K562 (cell line): Measurements from ENCODE around the gene ANTKMT. TPM values are rescaled to one million over a fixed set of nuclear protein-coding genes. Genes with fewer than 3 reads are reported as not detected.

Experiments used
- BHLHE40 ChIP-seq: IDR thresholded peaks from 2 replicates; pipeline ENCODE4 v1.6.1; 2011; ENCODE audit warnings: low read length, improper control_type of control experiment
- CC2D1A ChIP-seq: fragments of 450-650 bp; IDR thresholded peaks from 2 replicates; pipeline ENCODE4 v1.6.1; 2017; ENCODE audit warnings: mild to moderate bottlenecking
- HNRNPK ChIP-seq: fragments of 200-400 bp; formaldehyde crosslinking; IDR thresholded peaks from one replicate; pipeline ENCODE4 v1.6.1; 2018; ENCODE audit warnings: mild to moderate bottlenecking, low read depth, low read length; ENCODE audit not compliant: poor library complexity, severe bottlenecking
- HNRNPL ChIP-seq: fragments of 200-400 bp; formaldehyde crosslinking; IDR thresholded peaks from 2 replicates; pipeline ENCODE4 v1.6.1; 2017; ENCODE audit warnings: low read depth, mild to moderate bottlenecking, low read length
- MEF2D ChIP-seq: conservative IDR thresholded peaks from 2 replicates; pipeline ENCODE4 v1.6.1; 2016; ENCODE audit warnings: low read depth, missing genetic modification characterization, missing compliant biosample characterization
- MYBL2 ChIP-seq, 2 experiments: fragments of 450-650 bp in 1 of 2; sonication (generic) in 1 of 2; formaldehyde crosslinking in 1 of 2; IDR thresholded peaks; 2 replicates each; pipeline versions ENCODE4 v1.6.1 to v1.8.1; 2017 to 2022; ENCODE audit warnings: borderline replicate concordance in 1 of 2, inconsistent platforms in 1 of 2, low read depth in 1 of 2, mild to moderate bottlenecking in 1 of 2, missing genetic modification reagents in 1 of 2, moderate library complexity in 1 of 2
- MYNN ChIP-seq, 2 experiments: sonication (generic); formaldehyde crosslinking in 1 of 2; IDR thresholded peaks; 2 replicates each; pipeline versions ENCODE4 v1.5.0 to v1.6.1; 2016 to 2020; ENCODE audit warnings: antibody characterized with exemption in 1 of 2, missing genetic modification reagents in 1 of 2
- NCOA2 ChIP-seq, 2 experiments: fragments of 450-650 bp; IDR thresholded peaks; 2 replicates each; pipeline ENCODE4 v1.6.1; 2018; ENCODE audit warnings: mild to moderate bottlenecking in 2 of 2, moderate library complexity in 1 of 2; ENCODE audit not compliant: partially characterized antibody in 2 of 2
- NUFIP1 ChIP-seq: fragments of 450-650 bp; IDR thresholded peaks from 2 replicates; pipeline ENCODE4 v1.6.1; 2018; ENCODE audit not compliant: partially characterized antibody
- POLR2AphosphoS2 ChIP-seq: IDR thresholded peaks from 2 replicates; pipeline ENCODE4 v1.6.1; 2012; ENCODE audit warnings: low read length, improper control_type of control experiment
- RAD51 ChIP-seq: fragments of 450-650 bp; IDR thresholded peaks from 2 replicates; pipeline ENCODE4 v1.7.1; 2016; ENCODE audit warnings: low read depth, mild to moderate bottlenecking, borderline replicate concordance
- RUNX1 ChIP-seq: sonication (generic); IDR thresholded peaks from 2 replicates; pipeline ENCODE4 v1.6.1; 2016; ENCODE audit warnings: antibody characterized with exemption, low read depth
- ZEB2 ChIP-seq: fragments of 450-650 bp; IDR thresholded peaks from 2 replicates; pipeline ENCODE4 v1.6.1; 2016
- ZNF24 ChIP-seq: fragments of 450-650 bp; IDR thresholded peaks from 2 replicates; pipeline ENCODE4 v1.6.1; 2016
- ZNF384 ChIP-seq: IDR thresholded peaks from 2 replicates; pipeline ENCODE4 v1.6.1; 2012; ENCODE audit warnings: low read depth, low read length, improper control_type of control experiment
- polyA plus RNA-seq, 8 experiments: library from polyadenylated mRNA; depleted of rRNA in 4 of 8; stranded (reverse) in 5 of 8; unstranded in 3 of 8; fragments of >200 nt; fragmentation: Nextera tagmentation in 2 of 8; fragmentation: Illumina TruSeq in 1 of 8; extraction: Ambion mirVana in 2 of 8; extraction: Trizol in 1 of 8; gene quantifications; 2 replicates each; pipeline versions ENCODE4 v1.2.1 to v1.2.3, GENCODE V29; 2011 to 2014; ENCODE audit warnings: inconsistent platforms in 1 of 8, missing spikeins in 1 of 8
- total RNA-seq, 7 experiments: library from RNA; depleted of rRNA in 6 of 7; stranded (reverse); fragments of >200 nt in 6 of 7; fragmentation: Illumina TruSeq in 2 of 7; extraction: Trizol in 2 of 7; gene quantifications; 2 replicates each; pipeline versions ENCODE4 v1.2.1 to v1.2.3, GENCODE V29; 2011 to 2021; ENCODE audit warnings: low replicate concordance in 1 of 7
- TF ChIP-seq, protein P1 (sequence below): fragments of 250-450 bp; sonication (Bioruptor Pico); IDR thresholded peaks from 2 replicates; pipeline ENCODE4 v1.5.1; 2021; ENCODE audit warnings: mild to moderate bottlenecking
- TF ChIP-seq, protein P2 (sequence below): sonication (generic); IDR thresholded peaks from 2 replicates; pipeline ENCODE4 v1.6.1; 2016
- TF ChIP-seq, protein P3 (sequence below): fragments of 250-450 bp; sonication (Bioruptor Pico); IDR thresholded peaks from 2 replicates; pipeline ENCODE4 v1.8.0; 2022; ENCODE audit warnings: inconsistent platforms
- TF ChIP-seq, protein P4 (sequence below): IDR thresholded peaks from 3 replicates; pipeline ENCODE4 v1.6.1; 2011; ENCODE audit warnings: borderline replicate concordance, mild to moderate bottlenecking; ENCODE audit not compliant: insufficient read length, insufficient read depth
- TF ChIP-seq, protein P5 (sequence below): IDR thresholded peaks from 2 replicates; pipeline ENCODE4 v1.6.1; 2011; ENCODE audit not compliant: insufficient read length; ENCODE audit errors: extremely low read depth
- TF ChIP-seq, protein P6 (sequence below): sonication (generic); formaldehyde crosslinking; IDR thresholded peaks from 2 replicates; pipeline ENCODE4 v1.8.1; 2022; ENCODE audit warnings: missing genetic modification reagents

Gene ANTKMT
- total and polyA plus RNA-seq, 9 of the 15 experiments (the other 6 are each of a cell fraction or from before 2014, with no cell fraction given) = 0.58 to 217 (median 19.1) TPM

DNA sequence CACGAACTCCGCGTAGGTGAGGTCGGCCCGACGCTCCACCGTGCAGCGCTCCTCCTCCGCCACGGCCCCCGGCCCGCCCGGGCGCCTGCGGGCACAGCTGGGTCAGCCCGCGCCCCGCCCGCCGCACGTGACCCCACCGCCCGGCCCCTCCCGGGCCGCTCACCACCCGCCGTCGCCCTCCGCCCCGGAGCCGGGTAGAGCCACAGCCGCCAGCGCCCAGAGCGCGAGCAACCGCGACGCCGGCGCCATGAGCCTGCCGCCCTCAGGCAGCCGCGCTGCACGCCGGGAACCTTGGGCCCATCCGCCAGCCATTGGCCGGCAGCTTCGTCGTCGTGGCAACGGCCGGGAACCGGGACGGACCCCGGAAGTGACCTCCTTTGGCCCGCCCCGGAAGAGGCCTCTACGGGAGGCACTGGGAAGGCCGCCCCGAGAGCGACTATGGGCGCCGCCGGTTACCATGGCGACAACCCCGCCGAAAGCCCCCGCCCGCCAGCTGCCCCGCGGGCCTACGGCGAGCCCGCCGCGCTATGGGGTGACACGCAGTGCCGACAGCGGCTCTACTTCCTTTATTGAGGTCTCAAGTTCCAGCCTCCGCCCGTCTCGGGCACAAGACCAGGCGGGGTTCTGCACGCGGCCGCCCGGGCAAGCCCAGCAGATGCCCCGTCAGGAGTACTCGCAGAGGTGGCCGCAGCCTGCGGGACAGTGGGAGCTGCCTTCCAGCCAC is 36.7 kb upstream of the ANTKMT start, which contains the start of gene JMJD8 (continued):
- TF ChIP-seq, protein P1, sequence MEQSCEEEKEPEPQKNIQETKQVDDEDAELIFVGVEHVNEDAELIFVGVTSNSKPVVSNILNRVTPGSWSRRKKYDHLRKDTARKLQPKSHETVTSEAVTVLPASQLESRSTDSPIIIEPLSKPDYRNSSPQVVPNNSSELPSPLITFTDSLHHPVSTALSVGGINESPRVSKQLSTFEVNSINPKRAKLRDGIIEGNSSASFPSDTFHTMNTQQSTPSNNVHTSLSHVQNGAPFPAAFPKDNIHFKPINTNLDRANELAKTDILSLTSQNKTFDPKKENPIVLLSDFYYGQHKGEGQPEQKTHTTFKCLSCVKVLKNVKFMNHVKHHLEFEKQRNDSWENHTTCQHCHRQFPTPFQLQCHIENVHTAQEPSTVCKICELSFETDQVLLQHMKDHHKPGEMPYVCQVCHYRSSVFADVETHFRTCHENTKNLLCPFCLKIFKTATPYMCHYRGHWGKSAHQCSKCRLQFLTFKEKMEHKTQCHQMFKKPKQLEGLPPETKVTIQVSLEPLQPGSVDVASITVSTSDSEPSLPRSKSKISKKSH (CRISPR knock-in tag) = no peak
- TF ChIP-seq MYNN (IDR thresholded peaks at IDR 0.05) (peak; percentile 36; the same call in 1 of the 2 replicates), MYNN (CRISPR knock-in tag; IDR thresholded peaks at IDR 0.05) (no peak), NCOA2 (IDR thresholded peaks at IDR 0.05; ENCODE audit: partially characterized antibody in 2 of 2) (no peak), POLR2AphosphoS2 (peak; percentile 96), NUFIP1 (no peak), MYBL2 (IDR thresholded peaks at IDR 0.05; ENCODE audit: low read depth) (no peak), MYBL2 (CRISPR knock-in tag; IDR thresholded peaks at IDR 0.05; ENCODE audit: borderline replicate concordance) (no peak), ZEB2 (no peak), BHLHE40 (peak; percentile 57; the same call in 1 of the 2 replicates), HNRNPK (no peak), CC2D1A (no peak), RUNX1 (no peak), MEF2D (tag) (no peak), ZNF384 (no peak), ZNF24 (no peak), RAD51 (no peak), HNRNPL (0 out of 2 replicates have a peak, but pooled peaks have one; percentile 63)
- TF ChIP-seq, protein P2, sequence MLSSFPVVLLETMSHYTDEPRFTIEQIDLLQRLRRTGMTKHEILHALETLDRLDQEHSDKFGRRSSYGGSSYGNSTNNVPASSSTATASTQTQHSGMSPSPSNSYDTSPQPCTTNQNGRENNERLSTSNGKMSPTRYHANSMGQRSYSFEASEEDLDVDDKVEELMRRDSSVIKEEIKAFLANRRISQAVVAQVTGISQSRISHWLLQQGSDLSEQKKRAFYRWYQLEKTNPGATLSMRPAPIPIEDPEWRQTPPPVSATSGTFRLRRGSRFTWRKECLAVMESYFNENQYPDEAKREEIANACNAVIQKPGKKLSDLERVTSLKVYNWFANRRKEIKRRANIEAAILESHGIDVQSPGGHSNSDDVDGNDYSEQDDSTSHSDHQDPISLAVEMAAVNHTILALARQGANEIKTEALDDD = no peak
- TF ChIP-seq, protein P3, sequence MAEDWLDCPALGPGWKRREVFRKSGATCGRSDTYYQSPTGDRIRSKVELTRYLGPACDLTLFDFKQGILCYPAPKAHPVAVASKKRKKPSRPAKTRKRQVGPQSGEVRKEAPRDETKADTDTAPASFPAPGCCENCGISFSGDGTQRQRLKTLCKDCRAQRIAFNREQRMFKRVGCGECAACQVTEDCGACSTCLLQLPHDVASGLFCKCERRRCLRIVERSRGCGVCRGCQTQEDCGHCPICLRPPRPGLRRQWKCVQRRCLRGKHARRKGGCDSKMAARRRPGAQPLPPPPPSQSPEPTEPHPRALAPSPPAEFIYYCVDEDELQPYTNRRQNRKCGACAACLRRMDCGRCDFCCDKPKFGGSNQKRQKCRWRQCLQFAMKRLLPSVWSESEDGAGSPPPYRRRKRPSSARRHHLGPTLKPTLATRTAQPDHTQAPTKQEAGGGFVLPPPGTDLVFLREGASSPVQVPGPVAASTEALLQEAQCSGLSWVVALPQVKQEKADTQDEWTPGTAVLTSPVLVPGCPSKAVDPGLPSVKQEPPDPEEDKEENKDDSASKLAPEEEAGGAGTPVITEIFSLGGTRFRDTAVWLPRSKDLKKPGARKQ (CRISPR knock-in tag) = no peak
- TF ChIP-seq, protein P4, sequence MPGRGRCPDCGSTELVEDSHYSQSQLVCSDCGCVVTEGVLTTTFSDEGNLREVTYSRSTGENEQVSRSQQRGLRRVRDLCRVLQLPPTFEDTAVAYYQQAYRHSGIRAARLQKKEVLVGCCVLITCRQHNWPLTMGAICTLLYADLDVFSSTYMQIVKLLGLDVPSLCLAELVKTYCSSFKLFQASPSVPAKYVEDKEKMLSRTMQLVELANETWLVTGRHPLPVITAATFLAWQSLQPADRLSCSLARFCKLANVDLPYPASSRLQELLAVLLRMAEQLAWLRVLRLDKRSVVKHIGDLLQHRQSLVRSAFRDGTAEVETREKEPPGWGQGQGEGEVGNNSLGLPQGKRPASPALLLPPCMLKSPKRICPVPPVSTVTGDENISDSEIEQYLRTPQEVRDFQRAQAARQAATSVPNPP = no peak
- TF ChIP-seq, protein P5, sequence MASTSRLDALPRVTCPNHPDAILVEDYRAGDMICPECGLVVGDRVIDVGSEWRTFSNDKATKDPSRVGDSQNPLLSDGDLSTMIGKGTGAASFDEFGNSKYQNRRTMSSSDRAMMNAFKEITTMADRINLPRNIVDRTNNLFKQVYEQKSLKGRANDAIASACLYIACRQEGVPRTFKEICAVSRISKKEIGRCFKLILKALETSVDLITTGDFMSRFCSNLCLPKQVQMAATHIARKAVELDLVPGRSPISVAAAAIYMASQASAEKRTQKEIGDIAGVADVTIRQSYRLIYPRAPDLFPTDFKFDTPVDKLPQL = no peak
- TF ChIP-seq, protein P6, sequence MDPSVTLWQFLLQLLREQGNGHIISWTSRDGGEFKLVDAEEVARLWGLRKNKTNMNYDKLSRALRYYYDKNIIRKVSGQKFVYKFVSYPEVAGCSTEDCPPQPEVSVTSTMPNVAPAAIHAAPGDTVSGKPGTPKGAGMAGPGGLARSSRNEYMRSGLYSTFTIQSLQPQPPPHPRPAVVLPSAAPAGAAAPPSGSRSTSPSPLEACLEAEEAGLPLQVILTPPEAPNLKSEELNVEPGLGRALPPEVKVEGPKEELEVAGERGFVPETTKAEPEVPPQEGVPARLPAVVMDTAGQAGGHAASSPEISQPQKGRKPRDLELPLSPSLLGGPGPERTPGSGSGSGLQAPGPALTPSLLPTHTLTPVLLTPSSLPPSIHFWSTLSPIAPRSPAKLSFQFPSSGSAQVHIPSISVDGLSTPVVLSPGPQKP (CRISPR knock-in tag) = no peak
